Astrocyte (in vitro differentiated cells and primary cell): Measurements from ENCODE around the gene FGF2.

ENCODE experiments used
- CTCF ChIP-seq: IDR thresholded peaks from 2 replicates; pipeline ENCODE4 v1.5.1; 2011; ENCODE audit warnings: low read depth, mild to moderate bottlenecking, inconsistent platforms, low read length, moderate library complexity; ENCODE audit not compliant: insufficient read depth
- EZH2 ChIP-seq: IDR thresholded peaks from 2 replicates; pipeline ENCODE4 v1.6.1; 2012; ENCODE audit warnings: mild to moderate bottlenecking, low read length, inconsistent platforms; ENCODE audit not compliant: insufficient read depth

DNA sequence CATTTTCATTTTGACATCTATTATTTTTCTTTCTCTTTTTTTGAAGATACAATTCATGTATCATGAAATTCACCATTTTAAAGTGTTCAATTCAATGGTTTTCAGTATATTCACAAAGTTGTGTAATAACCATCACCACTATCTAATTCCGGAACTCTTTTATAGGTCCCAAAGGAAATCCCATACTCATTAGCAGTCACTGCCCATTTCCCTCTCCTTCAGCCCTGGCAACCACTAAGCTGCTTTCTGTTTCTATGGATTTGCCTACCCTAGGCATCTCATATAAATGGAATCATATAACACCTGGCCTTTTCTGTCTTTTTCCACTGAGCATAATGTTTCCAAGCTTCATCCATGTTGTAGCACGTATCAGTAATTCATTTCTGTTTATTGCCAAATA lies 3.2 kb upstream of the FGF2 start:
- TF ChIP-seq EZH2 (no peak), CTCF (no peak)
